ENCODE data around the gene PPP1R15A. TPM values are rescaled to one million over a fixed set of nuclear protein-coding genes. Genes with fewer than 3 reads are reported as not detected.
"Not testable (repeated sequence)": the region's sequence is repeated elsewhere in the genome, so short reads cannot be mapped to it uniquely, and the experiment has no call there.

Gene PPP1R15A
- total RNA-seq, 1 donor from 2014 or later: 10.6 TPM

GRCh38 chr19:48842789-48843162 lies 29.4 kb upstream of the PPP1R15A start:
- Histone ChIP-seq H3K27me3 (no peaks in the 10 kb centered on the region), H3K9me3 (ENCODE audit: low read depth) (no peaks in the 10 kb centered on the region), H3K4me3 (no peak overlapping the region), H3K79me2 (ENCODE audit: low read depth) (no peaks in the 10 kb centered on the region), H4K20me1 (ENCODE audit: low read depth) (no peaks in the 10 kb centered on the region), H3F3A (ENCODE audit: low read depth) (peaks cover 5% of the 10 kb centered on the region), H3K9ac (no peak overlapping the region), H3K36me3 (no peaks in the 10 kb centered on the region), H3K4me1 (no peaks in the 10 kb centered on the region), H3K27ac (no peak overlapping the region), H3K4me2 (no peak overlapping the region), H2AFZ (replicated peaks) (no peak overlapping the region)
- Mint-ChIP-seq H3K27me3 (ENCODE audit: insufficient read depth, low read depth) (peaks cover 2% of the 10 kb centered on the region), H3K4me1 (peaks cover 12% of the 10 kb centered on the region), H3K4me3 (no peak overlapping the region), H3K27ac (peak overlapping the region; percentile 79), H3K9me3 (no peaks in the 10 kb centered on the region), H3K36me3 (peaks cover 10% of the 10 kb centered on the region)
- no peak for TF ChIP-seq EZH2phosphoT487 (IDR thresholded peaks at IDR 0.05)
- peak; percentile 91 for TF ChIP-seq CTCF (IDR thresholded peaks at IDR 0.05)
- DNase-seq (ENCODE audit: low spot score): peak; percentile 82

GRCh38 chr19:48844472-48844871 lies 27.7 kb upstream of the PPP1R15A start:
- H3K27ac Mint-ChIP-seq: no peak overlapping the region
- Histone ChIP-seq H3K27ac (no peak overlapping the region), H2AFZ (replicated peaks) (no peak overlapping the region), H3K9ac (no peak overlapping the region), H4K20me1 (ENCODE audit: low read depth) (no peaks in the 10 kb centered on the region), H3F3A (ENCODE audit: low read depth) (no peaks in the 10 kb centered on the region), H3K4me1 (no peaks in the 10 kb centered on the region), H3K79me2 (ENCODE audit: low read depth) (no peaks in the 10 kb centered on the region), H3K4me3 (no peak overlapping the region), H3K36me3 (no peaks in the 10 kb centered on the region), H3K9me3 (ENCODE audit: low read depth) (no peaks in the 10 kb centered on the region), H3K27me3 (no peaks in the 10 kb centered on the region), H3K4me2 (no peak overlapping the region)
- no peak overlapping the region for H3K4me3 Mint-ChIP-seq
- H3K9me3 Mint-ChIP-seq: no peaks in the 10 kb centered on the region
- H3K36me3 Mint-ChIP-seq: peaks cover 13% of the 10 kb centered on the region
- DNase-seq (ENCODE audit: low spot score): peak; percentile 34
- H3K27me3 Mint-ChIP-seq (ENCODE audit: insufficient read depth, low read depth): peaks cover 4% of the 10 kb centered on the region
- H3K4me1 Mint-ChIP-seq: peaks cover 6% of the 10 kb centered on the region
- TF ChIP-seq EZH2phosphoT487 (IDR thresholded peaks at IDR 0.05) (no peak), CTCF (IDR thresholded peaks at IDR 0.05) (no peak), EZH2 (IDR thresholded peaks at IDR 0.05) (no peak)

GRCh38 chr19:48845384-48845783 lies 26.8 kb upstream of the PPP1R15A start:
- H3K36me3 ChIP-seq: no peaks in the 10 kb centered on the region
- no peak for TF ChIP-seq EZH2 (IDR thresholded peaks at IDR 0.05)
- TF ChIP-seq CTCF (IDR thresholded peaks at IDR 0.05): no peak
- TF ChIP-seq EZH2phosphoT487 (IDR thresholded peaks at IDR 0.05): no peak
- H3K9me3 Mint-ChIP-seq: no peaks in the 10 kb centered on the region
- H4K20me1 ChIP-seq (ENCODE audit: low read depth): no peaks in the 10 kb centered on the region
- no peak overlapping the region for H3K27ac Mint-ChIP-seq
- H3K36me3 Mint-ChIP-seq: peaks cover 13% of the 10 kb centered on the region
- H3K27ac ChIP-seq: no peak overlapping the region
- no peaks in the 10 kb centered on the region for H3K9me3 ChIP-seq (ENCODE audit: low read depth)
- H3K4me3 Mint-ChIP-seq: no peak overlapping the region
- peaks cover 2% of the 10 kb centered on the region for H3K27me3 Mint-ChIP-seq (ENCODE audit: insufficient read depth, low read depth)
- no peak overlapping the region for H3K4me2 ChIP-seq
- no peaks in the 10 kb centered on the region for H3F3A ChIP-seq (ENCODE audit: low read depth)
- H3K79me2 ChIP-seq (ENCODE audit: low read depth): no peaks in the 10 kb centered on the region
- H3K4me3 ChIP-seq: no peak overlapping the region
- no peaks in the 10 kb centered on the region for H3K4me1 ChIP-seq
- no peaks in the 10 kb centered on the region for H3K27me3 ChIP-seq
- DNase-seq (ENCODE audit: low spot score): no peak
- no peak overlapping the region for H3K9ac ChIP-seq
- peaks cover 6% of the 10 kb centered on the region for H3K4me1 Mint-ChIP-seq
- H2AFZ ChIP-seq (replicated peaks): no peak overlapping the region

- not testable (repeated sequence) for H3K9me3 ChIP-seq (ENCODE audit: low read depth); H2AFZ ChIP-seq (replicated peaks); H3K9ac ChIP-seq; H3F3A ChIP-seq (ENCODE audit: low read depth); H3K27ac ChIP-seq; H3K79me2 ChIP-seq (ENCODE audit: low read depth); H3K4me1 Mint-ChIP-seq; H3K4me3 ChIP-seq; H3K27me3 ChIP-seq; H3K4me3 Mint-ChIP-seq; H3K36me3 ChIP-seq; H3K4me1 ChIP-seq; H3K9me3 Mint-ChIP-seq; H3K27ac Mint-ChIP-seq; H4K20me1 ChIP-seq (ENCODE audit: low read depth); H3K4me2 ChIP-seq; H3K27me3 Mint-ChIP-seq (ENCODE audit: insufficient read depth, low read depth); DNase-seq (ENCODE audit: low spot score)
- peaks cover 13% of the 10 kb centered on the region for H3K36me3 Mint-ChIP-seq
These were observed 25.6 kb upstream of the PPP1R15A start for GRCh38 chr19:48846659-48847058.
